Rectal smooth muscle tissue (tissue), 1 donor: ENCODE data around the gene PDSS1.

ENCODE experiments used
- H3K27ac ChIP-seq: one replicate; pipeline ENCODE4 v1.7.0; 2013; ENCODE audit warnings: low read depth, low read length, inconsistent platforms
- H3K27me3 ChIP-seq: one replicate; pipeline ENCODE4 v1.7.0; 2013; ENCODE audit warnings: low read length; ENCODE audit not compliant: control insufficient read depth, insufficient read depth
- H3K36me3 ChIP-seq: one replicate; pipeline ENCODE4 v1.7.0; 2013; ENCODE audit warnings: low read length; ENCODE audit not compliant: control insufficient read depth, insufficient read depth
- H3K4me1 ChIP-seq: one replicate; pipeline ENCODE4 v1.7.0; 2013; ENCODE audit warnings: low read length; ENCODE audit not compliant: control insufficient read depth, insufficient read depth
- H3K4me3 ChIP-seq: one replicate; pipeline ENCODE4 v1.7.0; 2013; ENCODE audit warnings: low read length
- H3K9ac ChIP-seq: one replicate; pipeline ENCODE4 v1.7.0; 2013; ENCODE audit warnings: low read length

The PDSS1 gene

DNA sequence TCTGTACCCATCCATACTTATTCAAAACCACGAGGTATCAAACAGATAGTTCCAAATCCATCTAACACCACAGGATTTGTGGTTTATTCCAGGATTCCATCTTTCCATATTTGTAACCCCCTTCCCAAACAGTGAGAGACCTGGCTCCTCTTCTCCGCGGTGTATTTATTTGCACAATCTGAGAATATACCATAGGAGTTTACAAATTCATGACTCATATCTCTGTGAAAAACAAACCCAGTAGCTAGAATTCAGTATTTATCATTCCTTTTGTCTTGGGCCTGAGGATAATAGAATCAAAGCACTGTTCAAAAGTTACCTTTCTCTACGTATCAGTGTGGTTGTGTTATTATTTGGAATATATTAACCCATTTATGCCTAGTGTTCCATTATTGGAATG, 31.9 kb downstream of the PDSS1 start:
- H3K27me3 ChIP-seq, result no peaks in the 10 kb centered on the region

DNA sequence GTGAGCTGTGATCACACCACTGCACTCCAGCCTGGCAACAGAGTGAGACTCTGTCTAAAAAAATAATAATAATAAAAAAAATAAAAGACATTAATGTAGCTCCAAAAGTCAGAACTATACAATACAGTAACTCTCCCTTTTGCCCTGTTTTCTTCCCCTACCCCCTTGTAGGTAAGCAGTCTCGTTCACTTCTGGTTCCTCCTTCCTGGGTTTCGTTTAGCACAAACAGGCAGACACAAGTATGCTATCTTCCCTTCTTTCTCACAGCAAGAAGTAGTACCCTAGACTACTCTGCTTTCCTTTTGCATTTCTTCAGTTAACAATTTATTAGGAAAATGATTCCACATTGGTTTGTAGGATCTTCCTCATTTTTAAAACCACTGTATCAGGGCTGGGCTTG, 33.1 kb downstream of the PDSS1 start:
- Histone ChIP-seq H3K9ac (no peak overlapping the region), H3K4me1 (no peaks in the 10 kb centered on the region), H3K27me3 (no peaks in the 10 kb centered on the region), H3K4me3 (no peak overlapping the region), H3K27ac (no peak overlapping the region), H3K36me3 (peaks cover 23% of the 10 kb centered on the region)

More for the DNA sequence above, 31.9 kb downstream of the PDSS1 start:
- Histone ChIP-seq H3K27ac (no peak overlapping the region), H3K36me3 (peaks cover 21% of the 10 kb centered on the region), H3K9ac (no peak overlapping the region), H3K4me1 (no peaks in the 10 kb centered on the region), H3K4me3 (no peak overlapping the region)

DNA sequence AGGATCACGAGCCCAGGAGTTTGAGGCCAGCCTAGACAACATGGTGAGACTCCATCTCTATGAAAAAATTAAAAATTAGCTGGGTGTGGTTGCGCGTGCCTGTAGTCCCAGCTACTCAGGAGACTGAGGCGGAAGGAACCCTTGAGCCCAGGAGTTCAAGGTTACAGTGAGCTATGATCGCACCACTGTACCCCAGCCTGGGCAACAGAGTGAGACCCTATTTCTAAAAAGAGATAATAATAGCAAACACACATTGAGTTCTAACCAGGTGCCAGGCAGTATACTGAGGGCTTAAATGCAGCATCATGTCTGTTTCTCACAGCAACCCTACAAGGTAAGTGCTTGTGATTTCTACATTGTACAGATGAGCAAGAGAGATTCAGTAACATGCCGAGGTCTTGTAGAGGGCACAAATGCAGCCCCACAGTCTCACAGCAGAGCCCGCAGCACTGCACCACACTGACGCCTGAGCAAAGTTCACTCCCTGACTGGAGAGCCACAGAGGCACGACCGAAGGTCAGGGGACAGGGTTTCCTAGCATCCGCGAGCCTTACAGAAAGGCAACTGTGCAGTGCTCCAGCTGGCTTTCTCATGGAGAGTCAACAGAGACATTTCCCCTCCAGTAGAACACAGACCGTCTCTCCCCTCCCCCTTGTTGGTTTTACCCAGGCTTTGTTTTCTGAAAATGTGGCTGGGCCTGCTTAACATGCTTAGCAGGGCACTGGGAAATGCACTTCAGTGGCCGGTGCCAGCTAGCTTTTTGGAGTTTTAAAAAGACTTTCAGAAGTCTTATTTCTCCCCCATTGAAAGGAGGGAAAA, 36.5 kb downstream of the PDSS1 start:
- H3K27me3 ChIP-seq, result no peaks in the 10 kb centered on the region
- H3K27ac ChIP-seq, result no peak overlapping the region
- H3K4me3 ChIP-seq, result no peak overlapping the region
- no peaks in the 10 kb centered on the region for H3K4me1 ChIP-seq
- H3K36me3 ChIP-seq, result peaks cover 34% of the 10 kb centered on the region
- H3K9ac ChIP-seq, result no peak overlapping the region

DNA sequence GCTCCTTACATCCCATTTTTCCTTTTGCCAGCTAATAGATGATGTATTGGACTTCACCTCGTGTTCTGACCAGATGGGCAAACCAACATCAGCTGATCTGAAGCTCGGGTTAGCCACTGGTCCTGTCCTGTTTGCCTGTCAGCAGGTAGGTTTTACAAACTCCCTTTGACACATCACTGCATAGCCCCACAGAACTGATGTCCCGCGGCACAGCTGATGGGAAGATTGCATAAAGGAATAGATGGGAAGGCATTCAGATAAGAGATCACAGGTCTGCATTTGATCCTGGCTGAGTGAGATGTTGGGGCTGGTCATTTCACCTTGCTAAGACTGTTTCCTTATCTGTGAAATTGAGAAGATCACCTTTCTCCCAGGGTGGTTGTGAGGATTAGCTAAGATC, 37.9 kb downstream of the PDSS1 start:
- H3K27ac ChIP-seq, result no peak overlapping the region
- H3K27me3 ChIP-seq, result no peaks in the 10 kb centered on the region
- no peaks in the 10 kb centered on the region for H3K4me1 ChIP-seq
- H3K36me3 ChIP-seq, result peaks cover 30% of the 10 kb centered on the region
- H3K4me3 ChIP-seq, result no peak overlapping the region
- H3K9ac ChIP-seq, result no peak overlapping the region

DNA sequence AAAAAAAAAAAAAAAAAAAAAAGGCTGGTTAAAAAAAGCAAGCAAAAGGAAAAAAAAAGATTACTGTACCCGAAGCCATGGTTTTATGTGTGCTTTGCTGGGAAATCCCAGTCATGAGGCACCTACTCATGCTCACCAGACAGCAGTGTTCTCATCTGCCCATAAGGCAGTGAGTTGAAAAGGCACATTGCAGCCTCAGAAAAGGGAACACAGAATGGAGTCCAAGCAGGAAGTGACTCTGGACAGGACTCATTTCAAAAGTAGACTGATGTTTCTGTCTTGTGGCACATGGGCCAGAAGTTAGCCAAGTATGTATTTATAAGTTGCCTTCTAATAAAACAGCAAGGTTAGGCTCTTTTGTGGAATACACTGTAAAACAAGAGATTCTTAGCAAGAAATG, 40.2 kb downstream of the PDSS1 start:
- no peaks in the 10 kb centered on the region for H3K27me3 ChIP-seq
- H3K36me3 ChIP-seq, result peaks cover 24% of the 10 kb centered on the region
- no peak overlapping the region for H3K9ac ChIP-seq
- no peak overlapping the region for H3K27ac ChIP-seq
- H3K4me1 ChIP-seq, result no peaks in the 10 kb centered on the region
- H3K4me3 ChIP-seq, result no peak overlapping the region

DNA sequence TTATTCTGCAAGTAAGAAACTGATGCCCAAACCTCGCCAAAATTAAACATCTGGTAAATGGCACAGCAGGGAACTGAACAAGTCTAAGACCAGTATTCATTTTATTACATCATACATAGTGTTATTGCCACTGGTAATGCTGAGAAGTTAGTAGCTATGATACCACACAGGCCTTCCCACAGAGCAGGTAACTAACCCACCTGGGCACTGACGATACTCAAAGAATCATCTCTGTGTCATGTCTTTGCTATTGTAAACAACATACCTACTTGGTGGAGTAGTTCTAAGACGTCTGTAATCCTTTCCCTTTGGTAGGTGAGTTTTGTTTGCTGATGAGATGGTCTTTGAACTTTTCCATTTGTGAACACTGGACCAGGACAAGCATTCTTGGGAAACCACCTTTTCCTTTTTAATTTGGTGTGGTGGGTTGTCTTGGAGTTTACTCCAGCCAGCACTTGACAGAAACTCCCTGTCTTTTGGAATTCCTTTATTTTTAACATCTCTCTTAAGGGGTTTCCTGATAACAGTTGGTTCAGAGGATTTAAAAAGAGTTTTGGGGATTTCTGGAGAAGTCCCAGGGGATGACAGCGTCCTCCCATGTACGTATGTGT, 40.9 kb downstream of the PDSS1 start:
- Histone ChIP-seq H3K4me3 (no peak overlapping the region), H3K4me1 (no peaks in the 10 kb centered on the region), H3K36me3 (peaks cover 24% of the 10 kb centered on the region), H3K27me3 (no peaks in the 10 kb centered on the region), H3K27ac (no peak overlapping the region), H3K9ac (no peak overlapping the region)

DNA sequence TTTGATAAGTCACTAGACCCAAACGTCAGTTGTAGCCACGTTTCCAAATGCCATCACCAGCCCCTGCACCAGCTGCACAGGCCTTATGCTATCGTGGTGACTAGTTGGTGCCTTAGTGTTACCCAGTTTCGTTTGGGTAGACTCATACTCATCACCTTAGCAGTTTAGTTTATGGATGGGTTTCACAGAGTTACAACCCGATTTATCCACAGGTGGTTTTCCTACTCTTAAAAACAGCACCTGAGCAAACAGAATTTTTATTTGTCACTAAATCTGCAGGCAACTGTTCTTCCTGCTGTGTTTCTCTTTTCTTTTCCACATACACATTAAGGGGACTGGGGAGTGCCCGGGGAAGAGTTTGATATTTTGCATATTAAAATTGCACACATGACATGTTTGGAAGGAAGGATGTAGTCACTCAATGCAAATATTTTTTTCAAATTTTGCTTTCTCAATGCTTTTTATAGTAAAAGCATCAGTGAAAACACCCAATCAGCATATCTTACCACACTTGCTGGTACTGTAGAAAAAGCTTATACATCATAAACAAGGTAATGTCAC, 41.6 kb downstream of the PDSS1 start:
- Histone ChIP-seq H3K4me1 (no peaks in the 10 kb centered on the region), H3K9ac (no peak overlapping the region), H3K27ac (no peak overlapping the region), H3K27me3 (no peaks in the 10 kb centered on the region), H3K36me3 (peaks cover 19% of the 10 kb centered on the region), H3K4me3 (no peak overlapping the region)

DNA sequence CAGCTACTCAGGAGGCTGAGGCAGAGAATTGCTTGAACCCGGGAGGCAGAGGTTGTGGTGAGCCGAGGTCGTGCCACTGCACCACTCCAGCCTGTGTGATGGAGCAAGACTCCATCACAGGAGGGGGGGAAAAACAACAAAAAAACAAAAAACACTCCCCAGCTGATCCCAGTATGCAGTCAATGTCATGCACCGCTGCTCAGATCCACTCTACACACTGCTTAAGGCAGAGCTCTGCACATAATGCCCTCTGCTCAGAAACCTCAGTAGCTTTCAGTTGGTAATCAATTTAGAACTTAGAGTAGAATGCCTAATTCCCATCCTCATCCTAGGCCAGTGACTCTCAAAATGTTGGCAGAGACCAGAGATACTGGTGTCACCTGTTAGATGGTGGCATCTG, 43.9 kb downstream of the PDSS1 start:
- H3K4me1 ChIP-seq, result no peaks in the 10 kb centered on the region
- peaks cover 8% of the 10 kb centered on the region for H3K36me3 ChIP-seq
- H3K9ac ChIP-seq, result no peak overlapping the region
- no peaks in the 10 kb centered on the region for H3K27me3 ChIP-seq
- no peak overlapping the region for H3K27ac ChIP-seq
- no peak overlapping the region for H3K4me3 ChIP-seq

DNA sequence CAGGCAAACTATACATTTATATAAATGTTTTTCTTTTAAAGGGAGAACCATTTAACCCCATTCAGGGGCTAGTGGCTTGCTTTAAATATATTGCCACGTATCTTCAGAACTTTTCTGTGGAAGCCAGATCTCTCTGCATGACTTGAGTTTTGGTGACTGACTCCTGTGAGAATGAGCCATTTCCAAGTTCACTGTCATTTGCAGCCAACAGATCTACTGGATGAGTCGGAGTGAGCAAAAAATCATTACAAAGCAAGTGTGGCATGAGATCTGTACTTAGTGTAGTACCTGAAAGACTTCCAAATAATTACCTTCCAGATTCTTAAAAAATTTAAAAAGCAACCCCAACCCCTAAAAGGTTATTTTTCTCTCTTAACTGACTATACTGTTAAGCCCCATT, 45.6 kb downstream of the PDSS1 start:
- no peak overlapping the region for H3K9ac ChIP-seq
- no peak overlapping the region for H3K4me3 ChIP-seq
- H3K36me3 ChIP-seq, result peaks cover 6% of the 10 kb centered on the region
- H3K4me1 ChIP-seq, result no peaks in the 10 kb centered on the region
- H3K27me3 ChIP-seq, result no peaks in the 10 kb centered on the region
- H3K27ac ChIP-seq, result no peak overlapping the region

DNA sequence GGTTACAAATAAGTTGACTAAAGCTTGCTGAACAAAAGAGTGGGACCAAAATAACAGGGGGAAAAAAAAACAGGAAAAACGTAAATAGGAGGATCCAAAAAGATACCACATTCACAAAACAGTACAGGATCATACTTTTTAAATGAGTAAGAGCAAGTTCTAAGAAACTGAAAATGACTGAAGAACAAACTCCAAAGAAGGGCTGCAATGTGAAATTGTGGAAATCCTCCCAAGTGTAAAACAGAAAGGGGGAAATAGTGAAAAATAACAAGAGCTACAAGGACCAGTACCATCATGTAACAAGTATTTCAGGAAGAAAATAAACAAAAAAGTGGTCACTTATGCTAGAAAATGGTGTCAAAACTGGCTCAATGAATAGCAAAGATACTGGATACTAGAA, 46.3 kb downstream of the PDSS1 start:
- no peak overlapping the region for H3K27ac ChIP-seq
- no peak overlapping the region for H3K4me3 ChIP-seq
- no peaks in the 10 kb centered on the region for H3K36me3 ChIP-seq
- no peaks in the 10 kb centered on the region for H3K4me1 ChIP-seq
- no peaks in the 10 kb centered on the region for H3K27me3 ChIP-seq
- H3K9ac ChIP-seq, result no peak overlapping the region

DNA sequence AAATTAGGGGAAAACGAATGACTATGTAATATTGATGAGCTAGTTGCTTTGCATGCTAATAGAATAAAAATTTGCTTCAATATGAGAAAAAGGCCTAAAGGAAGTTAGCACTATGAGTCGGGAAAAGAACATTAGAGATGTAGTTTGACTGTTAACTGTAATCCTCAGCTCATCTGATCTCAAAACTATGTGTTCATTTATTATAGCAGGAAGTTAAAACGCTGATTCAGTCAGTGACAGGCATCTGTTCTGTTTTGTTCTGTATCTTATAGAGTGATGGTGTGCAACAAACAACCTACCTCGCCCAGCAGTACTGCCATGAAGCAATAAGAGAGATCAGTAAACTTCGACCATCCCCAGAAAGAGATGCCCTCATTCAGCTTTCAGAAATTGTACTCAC, 48.6 kb downstream of the PDSS1 start:
- Histone ChIP-seq H3K4me3 (no peak overlapping the region), H3K36me3 (no peaks in the 10 kb centered on the region), H3K9ac (no peak overlapping the region), H3K27me3 (no peaks in the 10 kb centered on the region), H3K27ac (no peak overlapping the region), H3K4me1 (no peaks in the 10 kb centered on the region)

DNA sequence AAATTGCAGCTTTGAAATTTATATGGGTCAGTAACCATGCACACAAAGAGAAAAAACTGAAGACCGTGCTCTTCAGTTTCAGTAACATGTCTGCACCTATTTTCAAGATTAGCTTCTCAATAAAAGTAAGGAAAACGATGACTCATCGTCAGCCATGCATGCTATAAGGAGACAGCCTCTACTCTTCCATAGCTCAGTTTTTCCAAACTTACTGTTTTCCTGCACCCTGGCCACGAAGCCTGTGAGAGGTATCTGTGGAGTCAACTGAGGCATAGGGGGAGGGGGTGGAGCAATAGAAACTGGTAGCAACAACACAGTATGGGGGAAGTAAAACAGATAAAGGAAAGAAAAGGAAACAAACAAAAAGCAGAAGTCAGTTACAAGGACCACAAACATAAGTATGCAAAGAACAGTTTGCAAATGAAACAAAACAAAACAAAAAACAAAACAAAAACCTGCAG, 58.0 kb downstream of the PDSS1 start:
- H3K27me3 ChIP-seq, result no peaks in the 10 kb centered on the region

More for the DNA sequence above, 58.0 kb downstream of the PDSS1 start:
- no peaks in the 10 kb centered on the region for H3K36me3 ChIP-seq
- no peak overlapping the region for H3K9ac ChIP-seq
- H3K4me3 ChIP-seq, result no peak overlapping the region
- no peak overlapping the region for H3K27ac ChIP-seq
- H3K4me1 ChIP-seq, result no peaks in the 10 kb centered on the region
